Measurements from ENCODE around the gene MAZ. TPM values are rescaled to one million over a fixed set of nuclear protein-coding genes. Genes with fewer than 3 reads are reported as not detected.

MAZ gene
- total and polyA plus RNA-seq, 2 of the 13 experiments (the other 11 are each of a cell fraction or from before 2014, with no cell fraction given): 203 to 277 TPM

- TF ChIP-seq ZNF609 (CRISPR knock-in tag; IDR thresholded peaks at IDR 0.05; ENCODE audit: borderline replicate concordance) (no peak), GATAD1 (CRISPR knock-in tag; IDR thresholded peaks at IDR 0.05) (0 out of 2 replicates have a peak, but pooled peaks have one; percentile 47), GABPB1 (CRISPR knock-in tag; IDR thresholded peaks at IDR 0.05) (0 out of 2 replicates have a peak, but pooled peaks have one; percentile 33), ZNF775 (CRISPR knock-in tag; IDR thresholded peaks at IDR 0.05; ENCODE audit: borderline replicate concordance) (no peak), PRDM10 (CRISPR knock-in tag; IDR thresholded peaks at IDR 0.05; ENCODE audit: low read depth) (peak; percentile 73), ZNF879 (CRISPR knock-in tag; IDR thresholded peaks at IDR 0.05) (no peak), TSC22D2 (CRISPR knock-in tag; IDR thresholded peaks at IDR 0.05; ENCODE audit: borderline replicate concordance) (0 out of 2 replicates have a peak, but pooled peaks have one; percentile 28), SOX13 (IDR thresholded peaks at IDR 0.05) (no peak), SOX13 (CRISPR knock-in tag; conservative IDR thresholded peaks at IDR 0.05 in 1 of 2, IDR thresholded peaks at IDR 0.05 in 1 of 2) (0 out of 4 replicates have a peak, but pooled peaks of 1 of the 2 experiments have one; percentile 10), SIN3A (IDR thresholded peaks at IDR 0.05; ENCODE audit: borderline replicate concordance, low read depth, low read length) (peak; percentile 65; the same call in 1 of the 2 replicates), PAXIP1 (CRISPR knock-in tag; conservative IDR thresholded peaks at IDR 0.05) (0 out of 2 replicates have a peak, but pooled peaks have one; percentile 11), ZSCAN12 (CRISPR knock-in tag; IDR thresholded peaks at IDR 0.05) (0 out of 2 replicates have a peak, but pooled peaks have one; percentile 47)
These were observed 14.0 kb downstream of the MAZ start, which contains the start of gene MVP (continued) for GRCh38 chr16:29820271-29820701.

All from HepG2 (cell line).